Nephron progenitor cell (in vitro differentiated cells): ENCODE results near the gene STOX2.
A peak's percentile ranks its signal among the peaks of the same experiment; 100 is the strongest.

ENCODE experiments used
- DNase-seq: peaks from one replicate; pipeline ENCODE4 v3.0.0; 2021
- H3K27ac Mint-ChIP-seq: 2 replicates; pipeline ENCODE4 v1.8.0; 2021; ENCODE audit warnings: mild to moderate bottlenecking, moderate library complexity, mixed read lengths
- H3K27me3 Mint-ChIP-seq: 2 replicates; pipeline ENCODE4 v1.8.0; 2021; ENCODE audit warnings: mild to moderate bottlenecking, low read depth, mixed read lengths; ENCODE audit not compliant: poor library complexity
- H3K36me3 Mint-ChIP-seq: 2 replicates; pipeline ENCODE4 v1.8.0; 2021; ENCODE audit warnings: low read depth, mixed read lengths
- H3K4me1 Mint-ChIP-seq: 2 replicates; pipeline ENCODE4 v1.8.0; 2021; ENCODE audit warnings: mixed read lengths
- H3K4me3 Mint-ChIP-seq: 2 replicates; pipeline ENCODE4 v1.8.0; 2021; ENCODE audit warnings: mild to moderate bottlenecking, moderate library complexity, mixed read lengths
- H3K9me3 Mint-ChIP-seq: 2 replicates; pipeline ENCODE4 v1.8.0; 2021; ENCODE audit warnings: mild to moderate bottlenecking, moderate library complexity, mixed read lengths
- CTCF ChIP-seq: fragments of 200-600 bp; sonication (generic); IDR thresholded peaks from 2 replicates; pipeline ENCODE4 v1.5.0; 2021; ENCODE audit warnings: antibody characterized with exemption

Gene STOX2

GRCh38 chr4:183860731-183861130 lies 44.4 kb upstream of the STOX2 start:
- DNase-seq: no peak
- H3K27me3 Mint-ChIP-seq: peaks cover 12% of the 10 kb centered on the region
- no peak overlapping the region for H3K4me3 Mint-ChIP-seq
- no peak for TF ChIP-seq CTCF
- H3K27ac Mint-ChIP-seq: no peak overlapping the region
- peaks cover 22% of the 10 kb centered on the region for H3K4me1 Mint-ChIP-seq
- H3K9me3 Mint-ChIP-seq: peaks cover 10% of the 10 kb centered on the region
- peaks cover 4% of the 10 kb centered on the region for H3K36me3 Mint-ChIP-seq

- H3K36me3 Mint-ChIP-seq: peaks cover 4% of the 10 kb centered on the region
- peaks cover 19% of the 10 kb centered on the region for H3K4me1 Mint-ChIP-seq
- DNase-seq: no peak
- no peak overlapping the region for H3K4me3 Mint-ChIP-seq
- H3K27me3 Mint-ChIP-seq: peaks cover 12% of the 10 kb centered on the region
- H3K27ac Mint-ChIP-seq: peak overlapping the region; percentile 57
- no peak for TF ChIP-seq CTCF
- peaks cover 10% of the 10 kb centered on the region for H3K9me3 Mint-ChIP-seq
These were observed 43.7 kb upstream of the STOX2 start for GRCh38 chr4:183861426-183861825.

GRCh38 chr4:183863155-183863825 lies 41.8 kb upstream of the STOX2 start:
- Mint-ChIP-seq H3K4me3 (no peak overlapping the region), H3K9me3 (no peaks in the 10 kb centered on the region), H3K36me3 (no peaks in the 10 kb centered on the region), H3K27ac (no peak overlapping the region), H3K27me3 (peaks cover 12% of the 10 kb centered on the region), H3K4me1 (peaks cover 15% of the 10 kb centered on the region)
- TF ChIP-seq CTCF: no peak
- DNase-seq: no peak

GRCh38 chr4:183867247-183867646 lies 37.9 kb upstream of the STOX2 start:
- TF ChIP-seq CTCF: no peak
- H3K4me1 Mint-ChIP-seq: no peaks in the 10 kb centered on the region
- H3K36me3 Mint-ChIP-seq: no peaks in the 10 kb centered on the region
- no peaks in the 10 kb centered on the region for H3K9me3 Mint-ChIP-seq
- DNase-seq: no peak
- no peak overlapping the region for H3K27ac Mint-ChIP-seq
- peaks cover 7% of the 10 kb centered on the region for H3K27me3 Mint-ChIP-seq
- no peak overlapping the region for H3K4me3 Mint-ChIP-seq

GRCh38 chr4:183870997-183871396 lies 34.1 kb upstream of the STOX2 start:
- no peak for TF ChIP-seq CTCF
- Mint-ChIP-seq H3K9me3 (no peaks in the 10 kb centered on the region), H3K27me3 (peaks cover 3% of the 10 kb centered on the region), H3K4me1 (peaks cover 7% of the 10 kb centered on the region), H3K4me3 (no peak overlapping the region), H3K27ac (no peak overlapping the region), H3K36me3 (no peaks in the 10 kb centered on the region)
- no peak for DNase-seq

GRCh38 chr4:183871581-183871980 lies 33.5 kb upstream of the STOX2 start:
- no peak for TF ChIP-seq CTCF
- DNase-seq: no peak
- Mint-ChIP-seq H3K36me3 (no peaks in the 10 kb centered on the region), H3K27me3 (peaks cover 3% of the 10 kb centered on the region), H3K27ac (no peak overlapping the region), H3K9me3 (no peaks in the 10 kb centered on the region), H3K4me1 (peaks cover 13% of the 10 kb centered on the region), H3K4me3 (no peak overlapping the region)
